GM12878 (cell line): Measurements from ENCODE around the gene SLC39A2.

Source experiments
- BRCA1 ChIP-seq: IDR thresholded peaks from 2 replicates; pipeline ENCODE4 v1.6.1; 2011; ENCODE audit warnings: low read depth, low read length, improper control_type of control experiment
- TF ChIP-seq, protein P1 (sequence below): IDR thresholded peaks from 2 replicates; pipeline ENCODE4 v1.6.1; 2012; ENCODE audit warnings: mild to moderate bottlenecking, low read depth, low read length
- TF ChIP-seq, protein P2 (sequence below), 3 experiments: IDR thresholded peaks in 2 of 3; conservative IDR thresholded peaks in 1 of 3; 2 replicates each; pipeline ENCODE4 v1.5.1; 2011; ENCODE audit warnings: low read depth in 3 of 3, low read length in 3 of 3, mild to moderate bottlenecking in 3 of 3, control low read depth in 2 of 3, moderate library complexity in 2 of 3, inconsistent platforms in 1 of 3, mixed read lengths in 1 of 3; ENCODE audit not compliant: control insufficient read depth in 2 of 3, insufficient read depth in 1 of 3; ENCODE audit errors: extremely low read depth in 1 of 3

DNA sequence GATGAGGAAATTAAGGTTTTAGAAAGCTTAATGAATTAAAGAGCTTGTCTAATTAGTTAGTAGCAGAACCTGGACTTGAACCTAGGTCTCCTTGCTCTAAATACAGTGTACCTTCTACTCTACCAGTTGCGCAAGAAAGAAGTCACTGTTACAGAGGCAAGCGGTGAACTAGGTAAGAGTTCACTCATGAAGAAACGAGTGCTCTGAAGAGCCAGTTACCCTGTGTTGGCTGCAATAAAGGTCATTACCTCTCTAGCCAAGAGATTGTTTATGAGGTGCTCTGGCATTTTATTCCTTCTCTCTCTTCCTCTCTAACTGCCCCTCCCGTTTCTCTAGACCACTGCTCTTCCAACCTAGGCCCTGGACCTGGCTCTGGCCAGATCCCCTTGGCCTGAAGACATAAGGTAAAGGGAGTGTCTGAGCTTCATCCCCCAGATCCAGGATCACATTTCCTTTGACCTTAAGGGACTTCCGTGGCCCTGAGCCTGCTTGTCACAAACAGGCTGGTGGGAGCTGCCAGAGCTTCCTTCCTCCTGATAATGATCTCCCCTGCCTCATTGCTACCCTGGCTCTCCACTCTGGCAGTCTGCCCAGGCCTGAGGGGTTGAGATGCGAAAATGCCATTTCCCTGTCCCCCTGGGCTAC is 45.0 kb downstream of the SLC39A2 start:
- no peak for TF ChIP-seq BRCA1
- TF ChIP-seq, protein P1, sequence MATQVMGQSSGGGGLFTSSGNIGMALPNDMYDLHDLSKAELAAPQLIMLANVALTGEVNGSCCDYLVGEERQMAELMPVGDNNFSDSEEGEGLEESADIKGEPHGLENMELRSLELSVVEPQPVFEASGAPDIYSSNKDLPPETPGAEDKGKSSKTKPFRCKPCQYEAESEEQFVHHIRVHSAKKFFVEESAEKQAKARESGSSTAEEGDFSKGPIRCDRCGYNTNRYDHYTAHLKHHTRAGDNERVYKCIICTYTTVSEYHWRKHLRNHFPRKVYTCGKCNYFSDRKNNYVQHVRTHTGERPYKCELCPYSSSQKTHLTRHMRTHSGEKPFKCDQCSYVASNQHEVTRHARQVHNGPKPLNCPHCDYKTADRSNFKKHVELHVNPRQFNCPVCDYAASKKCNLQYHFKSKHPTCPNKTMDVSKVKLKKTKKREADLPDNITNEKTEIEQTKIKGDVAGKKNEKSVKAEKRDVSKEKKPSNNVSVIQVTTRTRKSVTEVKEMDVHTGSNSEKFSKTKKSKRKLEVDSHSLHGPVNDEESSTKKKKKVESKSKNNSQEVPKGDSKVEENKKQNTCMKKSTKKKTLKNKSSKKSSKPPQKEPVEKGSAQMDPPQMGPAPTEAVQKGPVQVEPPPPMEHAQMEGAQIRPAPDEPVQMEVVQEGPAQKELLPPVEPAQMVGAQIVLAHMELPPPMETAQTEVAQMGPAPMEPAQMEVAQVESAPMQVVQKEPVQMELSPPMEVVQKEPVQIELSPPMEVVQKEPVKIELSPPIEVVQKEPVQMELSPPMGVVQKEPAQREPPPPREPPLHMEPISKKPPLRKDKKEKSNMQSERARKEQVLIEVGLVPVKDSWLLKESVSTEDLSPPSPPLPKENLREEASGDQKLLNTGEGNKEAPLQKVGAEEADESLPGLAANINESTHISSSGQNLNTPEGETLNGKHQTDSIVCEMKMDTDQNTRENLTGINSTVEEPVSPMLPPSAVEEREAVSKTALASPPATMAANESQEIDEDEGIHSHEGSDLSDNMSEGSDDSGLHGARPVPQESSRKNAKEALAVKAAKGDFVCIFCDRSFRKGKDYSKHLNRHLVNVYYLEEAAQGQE, result no peak
- TF ChIP-seq, protein P2, sequence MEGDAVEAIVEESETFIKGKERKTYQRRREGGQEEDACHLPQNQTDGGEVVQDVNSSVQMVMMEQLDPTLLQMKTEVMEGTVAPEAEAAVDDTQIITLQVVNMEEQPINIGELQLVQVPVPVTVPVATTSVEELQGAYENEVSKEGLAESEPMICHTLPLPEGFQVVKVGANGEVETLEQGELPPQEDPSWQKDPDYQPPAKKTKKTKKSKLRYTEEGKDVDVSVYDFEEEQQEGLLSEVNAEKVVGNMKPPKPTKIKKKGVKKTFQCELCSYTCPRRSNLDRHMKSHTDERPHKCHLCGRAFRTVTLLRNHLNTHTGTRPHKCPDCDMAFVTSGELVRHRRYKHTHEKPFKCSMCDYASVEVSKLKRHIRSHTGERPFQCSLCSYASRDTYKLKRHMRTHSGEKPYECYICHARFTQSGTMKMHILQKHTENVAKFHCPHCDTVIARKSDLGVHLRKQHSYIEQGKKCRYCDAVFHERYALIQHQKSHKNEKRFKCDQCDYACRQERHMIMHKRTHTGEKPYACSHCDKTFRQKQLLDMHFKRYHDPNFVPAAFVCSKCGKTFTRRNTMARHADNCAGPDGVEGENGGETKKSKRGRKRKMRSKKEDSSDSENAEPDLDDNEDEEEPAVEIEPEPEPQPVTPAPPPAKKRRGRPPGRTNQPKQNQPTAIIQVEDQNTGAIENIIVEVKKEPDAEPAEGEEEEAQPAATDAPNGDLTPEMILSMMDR (IDR thresholded peaks at IDR 0.05 in 2 of 3, conservative IDR thresholded peaks at IDR 0.05 in 1 of 3; ENCODE audit: control insufficient read depth in 2 of 3, extremely low read depth in 1 of 3, insufficient read depth in 1 of 3, low read depth in 3 of 3, low read length in 3 of 3), result no peak
